Testis (tissue), 2 donors: ENCODE measurements around the gene UBE2E1.

Experiments used
- POLR2A ChIP-seq: fragments of 450-650 bp; IDR thresholded peaks from one replicate; pipeline ENCODE4 v1.6.1; 2017; ENCODE audit warnings: antibody characterized with exemption, mild to moderate bottlenecking, moderate library complexity
- TF ChIP-seq, protein P1 (sequence below), 3 experiments: fragments of 450-650 bp in 2 of 3; fragments of 200-600 bp in 1 of 3; sonication (generic) in 1 of 3; IDR thresholded peaks; one replicate each; pipeline ENCODE4 v1.5.1; 2016 to 2019; ENCODE audit warnings: antibody characterized with exemption in 3 of 3, mild to moderate bottlenecking in 2 of 3, moderate library complexity in 1 of 3

DNA sequence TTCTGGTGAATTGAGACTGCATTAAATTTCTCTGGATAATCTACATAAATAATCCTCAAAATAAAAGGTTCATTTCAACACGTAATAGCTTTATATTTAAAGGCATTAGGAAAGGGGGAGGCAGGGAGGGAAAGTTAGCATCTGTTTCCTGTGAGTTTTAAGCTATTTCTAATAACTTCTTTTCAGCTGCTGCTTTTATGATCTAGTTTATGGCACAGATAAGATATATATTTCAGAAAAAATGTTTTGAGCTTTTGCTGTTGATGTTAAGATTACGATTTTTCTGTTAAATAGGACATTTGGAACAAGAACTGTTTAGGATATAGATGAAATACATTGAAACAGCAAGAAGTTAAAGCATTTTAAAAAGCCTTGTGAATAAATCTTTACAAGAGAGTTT lies 30.0 kb downstream of the UBE2E1 start:
- no peak for TF ChIP-seq POLR2A
- TF ChIP-seq, protein P1, sequence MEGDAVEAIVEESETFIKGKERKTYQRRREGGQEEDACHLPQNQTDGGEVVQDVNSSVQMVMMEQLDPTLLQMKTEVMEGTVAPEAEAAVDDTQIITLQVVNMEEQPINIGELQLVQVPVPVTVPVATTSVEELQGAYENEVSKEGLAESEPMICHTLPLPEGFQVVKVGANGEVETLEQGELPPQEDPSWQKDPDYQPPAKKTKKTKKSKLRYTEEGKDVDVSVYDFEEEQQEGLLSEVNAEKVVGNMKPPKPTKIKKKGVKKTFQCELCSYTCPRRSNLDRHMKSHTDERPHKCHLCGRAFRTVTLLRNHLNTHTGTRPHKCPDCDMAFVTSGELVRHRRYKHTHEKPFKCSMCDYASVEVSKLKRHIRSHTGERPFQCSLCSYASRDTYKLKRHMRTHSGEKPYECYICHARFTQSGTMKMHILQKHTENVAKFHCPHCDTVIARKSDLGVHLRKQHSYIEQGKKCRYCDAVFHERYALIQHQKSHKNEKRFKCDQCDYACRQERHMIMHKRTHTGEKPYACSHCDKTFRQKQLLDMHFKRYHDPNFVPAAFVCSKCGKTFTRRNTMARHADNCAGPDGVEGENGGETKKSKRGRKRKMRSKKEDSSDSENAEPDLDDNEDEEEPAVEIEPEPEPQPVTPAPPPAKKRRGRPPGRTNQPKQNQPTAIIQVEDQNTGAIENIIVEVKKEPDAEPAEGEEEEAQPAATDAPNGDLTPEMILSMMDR (IDR thresholded peaks at IDR 0.05): no peak
